Hematopoietic multipotent progenitor cell treated with erythropoietin and hydrocortisone succinate and interleukin-3 and kit ligand, for 8 days (in vitro differentiated cells): ENCODE results near the gene SPATA17.
A peak's percentile ranks its signal among the peaks of the same experiment; 100 is the strongest.
"Not testable (repeated sequence)": the region's sequence is repeated elsewhere in the genome, so short reads cannot be mapped to it uniquely, and the experiment has no call there.

ENCODE experiments used
- DNase-seq: peaks from one replicate; pipeline ENCODE4 v3.0.0-alpha.2; 2015

SPATA17 gene

GRCh38 chr1:217687511-217687910 lies 56.4 kb downstream of the SPATA17 start:
- no peak for DNase-seq

- not testable (repeated sequence) for DNase-seq
Measured at GRCh38 chr1:217696140-217696539, 65.0 kb downstream of the SPATA17 start.

- no peak for DNase-seq
Measured at GRCh38 chr1:217703326-217703725, 72.2 kb downstream of the SPATA17 start.

- no peak for DNase-seq
Measured at GRCh38 chr1:217712925-217713597, 81.9 kb downstream of the SPATA17 start.

- DNase-seq: no peak
Measured at GRCh38 chr1:217715681-217716080, 84.5 kb downstream of the SPATA17 start.

- no peak for DNase-seq
Measured at GRCh38 chr1:217717959-217718358, 86.8 kb downstream of the SPATA17 start.

- no peak for DNase-seq
Measured at GRCh38 chr1:217718873-217719272, 87.7 kb downstream of the SPATA17 start.

- DNase-seq: no peak
Measured at GRCh38 chr1:217721692-217722091, 90.5 kb downstream of the SPATA17 start.

- DNase-seq: no peak
Measured at GRCh38 chr1:217734973-217735372, 103.8 kb downstream of the SPATA17 start.

GRCh38 chr1:217747156-217747769 lies 116.1 kb downstream of the SPATA17 start:
- peak; percentile 39 for DNase-seq

GRCh38 chr1:217769768-217770167 lies 138.6 kb downstream of the SPATA17 start:
- DNase-seq: no peak

- no peak for DNase-seq
Measured at GRCh38 chr1:217770918-217771317, 139.8 kb downstream of the SPATA17 start.

- DNase-seq: no peak
Measured at GRCh38 chr1:217776693-217777092, 145.5 kb downstream of the SPATA17 start.

- DNase-seq: no peak
Measured at GRCh38 chr1:217781056-217781455, 149.9 kb downstream of the SPATA17 start.

GRCh38 chr1:217791091-217791490 lies 159.9 kb downstream of the SPATA17 start:
- DNase-seq: no peak

- no peak for DNase-seq
Measured at GRCh38 chr1:217805792-217806191, 174.6 kb downstream of the SPATA17 start.

GRCh38 chr1:217812175-217812574 lies 181.0 kb downstream of the SPATA17 start:
- DNase-seq: no peak

- no peak for DNase-seq
Measured at GRCh38 chr1:217813031-217813430, 181.9 kb downstream of the SPATA17 start.

- no peak for DNase-seq
Measured at GRCh38 chr1:217837691-217838090, 206.5 kb downstream of the SPATA17 start.

- no peak for DNase-seq
Measured at GRCh38 chr1:217839161-217839560, 208.0 kb downstream of the SPATA17 start.

- DNase-seq: no peak
Measured at GRCh38 chr1:217846733-217847132, 215.6 kb downstream of the SPATA17 start.

- no peak for DNase-seq
Measured at GRCh38 chr1:217847643-217848042, 216.5 kb downstream of the SPATA17 start.

GRCh38 chr1:217856342-217857034 lies 225.3 kb downstream of the SPATA17 start:
- DNase-seq: no peak

GRCh38 chr1:217857061-217857460 lies 225.9 kb downstream of the SPATA17 start:
- no peak for DNase-seq
